ENCODE measurements around the gene GDF7.

DNA sequence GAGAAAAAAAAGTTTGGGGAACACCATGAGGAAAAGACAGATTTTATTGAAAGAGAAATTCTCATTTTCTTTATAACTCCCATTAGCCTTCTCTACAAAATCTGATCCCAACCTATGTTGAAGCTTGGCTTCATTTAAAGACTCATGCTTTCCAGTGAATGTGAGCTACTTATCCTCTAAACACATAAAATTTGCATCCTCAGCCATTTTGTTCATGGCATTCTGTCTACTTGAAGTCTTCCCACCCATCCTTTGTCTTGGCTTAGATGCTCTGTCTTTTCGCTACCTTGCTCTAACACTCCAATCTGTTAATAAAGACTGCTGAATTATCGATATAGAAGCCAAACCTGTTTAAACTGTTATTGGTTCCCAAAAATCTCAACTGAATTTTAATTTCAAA is 39.3 kb downstream of the GDF7 start:
- TF ChIP-seq, protein P1, sequence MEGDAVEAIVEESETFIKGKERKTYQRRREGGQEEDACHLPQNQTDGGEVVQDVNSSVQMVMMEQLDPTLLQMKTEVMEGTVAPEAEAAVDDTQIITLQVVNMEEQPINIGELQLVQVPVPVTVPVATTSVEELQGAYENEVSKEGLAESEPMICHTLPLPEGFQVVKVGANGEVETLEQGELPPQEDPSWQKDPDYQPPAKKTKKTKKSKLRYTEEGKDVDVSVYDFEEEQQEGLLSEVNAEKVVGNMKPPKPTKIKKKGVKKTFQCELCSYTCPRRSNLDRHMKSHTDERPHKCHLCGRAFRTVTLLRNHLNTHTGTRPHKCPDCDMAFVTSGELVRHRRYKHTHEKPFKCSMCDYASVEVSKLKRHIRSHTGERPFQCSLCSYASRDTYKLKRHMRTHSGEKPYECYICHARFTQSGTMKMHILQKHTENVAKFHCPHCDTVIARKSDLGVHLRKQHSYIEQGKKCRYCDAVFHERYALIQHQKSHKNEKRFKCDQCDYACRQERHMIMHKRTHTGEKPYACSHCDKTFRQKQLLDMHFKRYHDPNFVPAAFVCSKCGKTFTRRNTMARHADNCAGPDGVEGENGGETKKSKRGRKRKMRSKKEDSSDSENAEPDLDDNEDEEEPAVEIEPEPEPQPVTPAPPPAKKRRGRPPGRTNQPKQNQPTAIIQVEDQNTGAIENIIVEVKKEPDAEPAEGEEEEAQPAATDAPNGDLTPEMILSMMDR (IDR thresholded peaks at IDR 0.05), result no peak
- no peak for TF ChIP-seq POLR2A (IDR thresholded peaks at IDR 0.05)
